Stimulated activated CD4-positive, alpha-beta T cell treated with anti-CD3 and anti-CD28 coated beads, Interleukin-12 subunit alpha, Interleukin-12 subunit beta, amount 100 ng/mL, for 24 hours (primary cell): ENCODE results near the gene SH3BP5.

Source experiments
- DNase-seq, 2 experiments: peaks; one replicate each; pipeline ENCODE4 v3.0.0-alpha.2; 2020; ENCODE audit warnings: low read depth in 2 of 2

The SH3BP5 gene

DNA sequence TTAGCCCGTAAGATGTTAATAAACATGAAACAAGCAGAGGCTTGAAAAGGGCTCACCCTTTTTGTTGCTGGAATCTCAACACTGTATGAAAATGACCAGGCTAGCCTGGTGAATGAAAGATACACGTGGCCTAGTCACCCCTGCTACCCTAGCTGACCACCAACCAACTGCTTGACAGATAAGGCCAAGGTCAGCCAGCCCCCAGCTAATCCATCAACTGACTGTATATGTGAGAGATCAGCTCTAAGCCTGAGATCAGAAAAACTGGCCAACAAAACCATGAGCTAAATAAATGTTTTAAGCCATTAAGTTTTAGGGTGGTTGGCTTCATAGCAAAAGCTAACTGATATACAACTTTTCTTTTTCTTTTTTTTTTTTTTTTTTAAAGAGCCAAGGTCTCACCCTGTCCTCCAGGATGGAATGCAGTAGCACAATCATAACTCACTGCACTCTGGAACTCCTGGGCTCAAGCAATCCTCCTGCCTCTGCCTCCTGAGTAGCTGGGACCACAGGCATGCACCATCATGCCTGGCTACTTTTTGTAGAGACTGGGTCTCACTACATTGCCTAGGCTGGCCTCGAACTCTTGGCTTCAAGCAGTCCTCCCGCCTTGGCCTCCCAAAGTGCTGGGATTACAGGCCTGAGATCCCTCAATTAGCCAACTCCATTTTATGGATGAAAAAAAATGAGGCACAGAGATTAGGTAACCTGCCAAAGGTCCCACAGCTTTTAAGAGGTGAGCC is 34.6 kb downstream of the SH3BP5 start:
- no peak for DNase-seq

DNA sequence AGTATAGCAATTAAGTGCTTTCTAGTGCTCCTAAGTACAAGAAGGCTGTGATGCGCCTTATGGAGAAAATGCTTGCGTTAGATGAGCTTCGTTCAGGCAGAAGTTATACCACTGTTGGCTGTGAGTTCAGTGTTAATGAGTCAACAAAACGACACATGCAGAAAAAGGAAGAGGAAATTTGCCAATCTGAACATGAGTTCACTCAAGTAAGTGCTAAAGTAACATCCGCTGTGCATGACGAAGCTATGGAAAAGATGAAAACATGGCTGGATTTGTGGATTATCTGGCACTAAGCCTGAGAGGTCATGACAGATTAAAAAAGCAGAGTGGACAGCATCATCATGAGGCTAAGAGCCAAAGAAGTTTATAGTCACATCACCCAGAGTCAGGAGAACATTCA is 36.9 kb downstream of the SH3BP5 start:
- DNase-seq, result no peak

- DNase-seq, result no peak
Measured at GRCh38 chr3:15294929-15295328, 37.5 kb downstream of the SH3BP5 start.

- DNase-seq, result no peak
Measured at GRCh38 chr3:15292765-15293522, 39.4 kb downstream of the SH3BP5 start.

DNA sequence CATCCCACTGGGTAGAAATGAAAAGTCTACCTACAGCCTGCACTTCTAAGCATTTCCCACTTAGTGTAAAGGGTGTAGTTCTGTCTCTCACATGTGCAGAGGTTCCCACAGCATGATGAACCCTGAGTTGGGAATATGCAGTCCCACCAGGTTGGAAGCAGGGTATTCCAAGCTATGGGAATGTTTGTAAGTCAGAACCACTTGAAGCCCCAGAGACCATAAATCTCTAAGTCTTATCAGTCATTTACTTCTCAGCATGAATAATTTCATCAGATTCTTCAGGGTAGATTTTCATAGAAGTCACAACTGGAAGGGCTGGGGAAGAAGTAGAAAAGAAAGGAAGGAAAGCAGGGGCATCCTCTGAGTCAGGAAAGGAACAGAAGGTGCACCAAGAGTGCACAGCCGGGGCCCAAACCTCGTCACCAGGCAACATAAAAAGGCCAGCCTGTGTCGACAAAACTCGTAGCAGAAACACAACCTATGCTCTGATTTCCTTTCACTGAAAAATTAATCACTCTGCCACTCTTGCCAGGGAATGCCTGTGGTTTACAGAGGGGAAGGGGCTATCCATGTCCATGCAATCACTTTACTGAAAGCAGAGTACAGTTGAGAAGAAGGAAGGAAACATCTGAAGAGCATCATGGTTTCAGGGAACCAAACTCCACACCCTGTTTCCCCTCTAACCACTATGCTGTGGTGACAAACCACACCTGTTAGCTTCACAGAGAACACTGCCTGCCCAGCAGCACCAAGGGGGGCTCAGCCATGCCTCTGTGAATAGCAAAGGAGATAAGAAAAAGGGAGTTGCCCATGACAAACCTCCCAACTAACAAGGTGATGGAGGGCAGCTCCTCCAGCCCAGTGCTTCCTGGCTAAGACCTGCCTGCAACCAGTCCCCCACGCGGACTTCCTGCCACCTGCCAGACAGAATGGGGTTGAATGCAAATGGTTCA is 40.5 kb downstream of the SH3BP5 start:
- peak in 1 of 2 experiments; percentile 34 for DNase-seq

- DNase-seq, result no peak
Measured at GRCh38 chr3:15290736-15291135, 41.6 kb downstream of the SH3BP5 start.

DNA sequence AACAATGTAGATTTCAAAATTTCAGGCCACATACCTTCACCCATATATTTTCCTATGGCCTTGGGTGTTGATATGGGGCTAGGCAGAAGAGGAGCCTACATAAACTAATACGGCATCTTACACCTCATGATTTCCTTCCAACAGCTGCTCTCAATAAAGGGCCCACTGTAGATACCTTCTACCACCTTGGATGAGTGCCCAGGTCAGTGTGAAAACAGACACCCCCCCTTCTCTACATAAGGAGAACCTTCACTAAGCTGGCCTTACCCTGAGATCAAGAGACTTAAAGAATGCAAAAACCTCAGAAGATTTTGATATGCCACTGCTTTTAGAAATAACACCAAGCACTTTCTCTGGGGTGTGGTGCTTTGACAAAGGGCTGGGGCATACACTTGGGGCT is 42.7 kb downstream of the SH3BP5 start:
- no peak for DNase-seq

DNA sequence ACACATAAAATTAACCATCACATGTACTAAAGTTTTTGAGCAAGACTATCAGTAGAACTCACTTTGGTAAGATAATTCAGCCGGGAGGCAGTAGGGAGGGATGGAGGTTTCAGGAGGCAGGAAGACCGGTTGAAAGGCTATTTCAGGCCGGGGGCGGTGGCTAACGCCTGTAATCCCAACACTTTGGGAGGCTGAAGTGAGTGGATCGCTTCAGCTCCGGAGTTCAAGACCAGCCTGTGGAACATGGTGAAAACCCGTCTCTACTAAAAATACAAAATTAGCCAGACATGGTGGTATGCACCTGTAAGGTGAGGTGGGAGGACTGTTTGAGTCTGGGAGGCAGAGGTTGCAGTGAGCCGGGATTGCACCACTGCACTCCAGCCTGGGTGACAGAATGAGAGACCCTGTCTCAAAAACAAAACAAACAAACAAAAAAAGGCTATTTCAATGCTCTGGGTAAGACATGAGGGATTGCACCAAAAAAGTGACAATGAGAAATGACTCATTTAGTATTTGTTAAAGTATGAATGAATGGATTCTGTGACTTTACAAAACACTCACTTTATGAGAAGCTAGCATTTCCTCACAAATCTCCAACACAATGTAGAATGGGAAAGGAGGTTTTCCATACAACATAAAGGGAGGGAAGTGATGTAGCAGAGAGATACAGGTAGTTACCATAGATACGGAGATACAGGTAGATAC is 43.9 kb downstream of the SH3BP5 start:
- no peak for DNase-seq

- no peak for DNase-seq
Measured at GRCh38 chr3:15287565-15288330, 44.6 kb downstream of the SH3BP5 start.

GRCh38 chr3:15286022-15286421 is 46.4 kb downstream of the SH3BP5 start:
- no peak for DNase-seq

GRCh38 chr3:15284121-15284889 is 48.1 kb downstream of the SH3BP5 start:
- no peak for DNase-seq

GRCh38 chr3:15283702-15284101 is 48.7 kb downstream of the SH3BP5 start:
- DNase-seq, result no peak

DNA sequence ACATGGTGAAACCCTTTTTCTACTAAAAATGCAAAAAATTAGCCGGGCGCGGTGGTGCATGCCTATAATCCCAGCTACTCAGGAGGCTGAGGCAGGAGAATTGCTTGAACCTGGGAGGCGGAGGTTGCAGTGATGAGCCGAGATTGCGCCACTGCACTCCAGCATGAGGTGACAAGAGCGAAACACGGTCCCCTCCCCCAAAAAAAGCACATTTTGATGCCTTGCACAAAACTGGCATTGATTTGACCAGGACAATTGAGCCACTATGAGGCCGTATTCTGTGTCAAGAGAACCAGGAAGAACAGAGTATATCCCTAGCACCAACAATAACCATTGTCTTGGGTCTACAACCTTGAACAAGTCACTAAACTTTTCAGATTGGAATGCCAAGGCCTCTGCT is 50.6 kb downstream of the SH3BP5 start:
- no peak for DNase-seq

GRCh38 chr3:15280853-15281532 is 51.4 kb downstream of the SH3BP5 start:
- DNase-seq, result no peak

DNA sequence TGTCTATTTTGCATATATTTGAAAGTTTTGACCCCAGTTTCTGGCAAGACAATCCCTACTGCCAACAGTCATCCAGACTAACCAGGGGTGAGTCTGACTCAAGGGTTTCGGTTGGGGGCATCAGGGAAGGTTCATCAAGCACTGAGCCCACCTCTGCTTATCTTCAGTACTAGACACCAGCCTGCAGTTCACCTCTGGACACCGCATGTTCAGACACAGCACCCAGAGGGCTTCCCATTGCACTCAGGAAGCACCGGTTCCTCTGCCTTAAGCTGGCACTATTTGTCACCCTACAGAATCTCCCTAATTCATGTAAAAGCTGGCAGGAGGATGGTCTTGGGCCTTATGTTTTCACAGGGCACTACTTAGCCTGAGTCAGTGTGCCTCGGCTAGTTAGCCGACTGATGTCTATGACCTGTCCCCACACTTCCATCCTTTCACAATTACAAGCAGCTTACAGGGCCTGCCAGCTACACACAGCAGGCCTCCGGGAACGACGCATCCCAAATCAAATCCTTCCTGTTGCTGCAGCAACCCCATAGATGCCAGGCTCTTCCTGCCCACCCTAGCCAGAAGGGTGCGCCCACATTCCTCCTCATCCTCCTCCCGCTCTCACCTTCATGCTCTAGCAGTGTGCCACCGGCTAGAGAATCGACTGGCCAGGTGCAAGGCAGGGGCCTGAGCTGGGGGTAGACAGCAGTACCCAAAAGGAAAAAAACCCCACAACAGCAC is 52.5 kb downstream of the SH3BP5 start:
- DNase-seq, result no peak

DNA sequence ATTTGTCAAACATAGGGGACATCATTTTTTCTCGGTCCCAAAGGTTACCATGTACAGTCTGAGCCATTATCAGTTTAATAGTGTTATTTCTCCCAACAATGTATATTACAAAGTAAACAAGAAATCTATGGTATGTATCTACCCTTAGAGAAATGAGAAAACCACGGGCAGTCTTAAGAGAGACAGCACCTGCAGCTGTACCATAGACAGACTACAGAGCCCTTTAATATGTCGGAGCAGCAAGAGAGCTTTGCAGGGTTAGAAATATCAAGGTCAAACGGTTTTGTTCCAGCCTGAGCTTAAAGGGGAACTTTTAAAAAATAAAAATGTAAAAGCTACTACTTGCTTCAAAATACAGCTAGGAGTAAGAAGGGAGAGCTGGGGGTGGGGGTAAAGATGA is 53.2 kb downstream of the SH3BP5 start:
- no peak for DNase-seq

DNA sequence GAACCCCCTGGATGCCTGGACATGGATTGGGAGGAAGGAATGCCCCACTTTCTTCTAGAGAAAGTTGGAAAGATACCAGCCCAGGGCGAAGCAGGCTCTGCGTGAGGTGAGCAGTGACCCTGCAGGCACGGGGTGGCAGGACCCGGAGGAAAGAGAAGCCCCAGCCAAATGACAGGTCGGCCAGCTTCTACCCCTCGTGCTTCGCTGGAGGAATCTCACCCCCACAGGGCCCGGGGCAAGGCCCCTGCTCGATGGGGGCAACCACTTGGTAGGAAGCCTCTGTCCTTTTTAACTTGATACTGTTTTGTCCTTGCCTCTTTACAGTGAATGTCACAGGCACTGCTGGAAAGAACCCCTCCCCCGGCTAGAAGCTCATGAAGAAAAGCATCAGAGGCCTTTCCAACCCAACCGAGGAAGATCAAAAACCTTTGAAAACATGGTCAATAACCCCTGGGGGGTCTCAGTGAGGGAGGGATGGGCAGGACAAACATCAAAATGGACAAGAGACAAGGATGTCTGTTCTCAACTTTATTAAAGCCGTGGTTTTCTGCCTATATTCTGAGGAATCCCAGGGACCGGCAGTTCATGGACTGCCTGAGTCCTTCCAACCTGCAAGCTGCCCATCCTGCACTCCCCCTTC is 54.4 kb downstream of the SH3BP5 start:
- DNase-seq, result no peak

DNA sequence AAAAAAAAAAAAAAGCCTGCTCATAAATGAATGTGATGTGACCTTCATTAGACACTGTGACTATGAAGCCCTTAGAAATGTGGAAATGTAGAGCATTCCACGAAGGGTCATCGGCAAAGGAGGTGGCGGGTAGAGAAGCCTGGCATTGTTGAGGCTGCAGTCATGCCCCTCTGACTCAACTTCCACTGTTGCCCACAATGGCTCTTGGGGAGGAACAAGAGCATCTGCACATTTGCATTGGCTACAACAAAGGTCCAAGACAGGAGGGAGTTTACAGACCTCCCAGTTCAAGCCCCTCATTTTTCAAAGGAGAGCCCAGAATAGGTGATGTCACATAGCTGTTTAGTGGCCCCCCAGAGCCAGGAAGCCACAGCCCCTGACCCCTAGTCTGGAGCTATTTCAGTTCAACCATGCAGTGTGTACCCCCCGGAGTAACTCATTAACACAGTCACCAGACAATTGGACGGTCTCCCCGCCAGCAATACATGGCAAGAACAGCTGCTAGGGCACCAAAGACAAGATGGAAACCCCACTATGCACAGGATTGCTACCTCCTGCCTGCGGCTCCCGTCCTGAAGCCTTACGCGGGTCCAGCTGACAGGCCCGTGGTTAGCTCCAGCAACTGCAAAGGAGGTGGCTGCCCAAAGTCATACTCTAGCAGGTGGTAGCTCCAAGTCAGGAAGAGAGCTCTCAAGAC is 56.2 kb downstream of the SH3BP5 start:
- no peak for DNase-seq
